ENCODE measurements around the gene ATRN.

- no peak for TF ChIP-seq MAX (IDR thresholded peaks at IDR 0.05)
- TF ChIP-seq USF2 (IDR thresholded peaks at IDR 0.05; ENCODE audit: low read length): no peak
- no peak for TF ChIP-seq POLR2A (IDR thresholded peaks at IDR 0.05; ENCODE audit: control extremely low read depth in 1 of 2, low read depth in 2 of 2, low read length in 2 of 2)
- no peak for TF ChIP-seq CTCF (IDR thresholded peaks at IDR 0.05; ENCODE audit: control extremely low read depth in 1 of 3, insufficient read depth in 1 of 3, low read depth in 1 of 3, low read length in 3 of 3)
- TF ChIP-seq EZH2 (IDR thresholded peaks at IDR 0.05; ENCODE audit: low read depth, low read length, severe bottlenecking): no peak
- no peak for TF ChIP-seq POLR2AphosphoS5 (IDR thresholded peaks at IDR 0.05; ENCODE audit: low read depth, low read length)
- TF ChIP-seq PHF8 (conservative IDR thresholded peaks at IDR 0.05; ENCODE audit: low read depth, low read length): no peak
- no peak for TF ChIP-seq CBX5 (IDR thresholded peaks at IDR 0.05; ENCODE audit: low read depth, low read length)
- no peak for TF ChIP-seq EP300 (IDR thresholded peaks at IDR 0.05; ENCODE audit: borderline replicate concordance in 1 of 2, low read depth in 2 of 2, low read length in 2 of 2)
- TF ChIP-seq RFX5 (IDR thresholded peaks at IDR 0.05; ENCODE audit: borderline replicate concordance, low read depth, low read length): no peak
- TF ChIP-seq ATF3 (IDR thresholded peaks at IDR 0.05; ENCODE audit: insufficient read depth, low read depth, low read length): no peak
- no peak for TF ChIP-seq YY1 (IDR thresholded peaks at IDR 0.05; ENCODE audit: low read depth, low read length)
Observed at GRCh38 chr20:3541887-3542721, 71.3 kb downstream of the ATRN start.

All from H1 (cell line).